A673 (cell line): Measurements from ENCODE around the gene ZNF808. TPM values are rescaled to one million over a fixed set of nuclear protein-coding genes. Genes with fewer than 3 reads are reported as not detected.
"Not testable (repeated sequence)": the region's sequence is repeated elsewhere in the genome, so short reads cannot be mapped to it uniquely, and the experiment has no call there.

ENCODE experiments used
- BruUV-seq: library from RNA; stranded (reverse); fragments of 400-500 nt; replicated peaks from 2 replicates; lab custom pipeline; 2021; lab: Mats Ljungman, UMichigan
- CTCF ChIA-PET: fragments of 300-600 bp; sonication (Branson Sonifier 250); formaldehyde crosslinking; loops from one replicate; lab custom pipeline; 2022; ENCODE audit warnings: antibody characterized with exemption; lab: Charles Lee
- POLR2A ChIA-PET: fragments of 300-600 bp; sonication (Branson Sonifier 250); formaldehyde crosslinking; loops from one replicate; lab custom pipeline; 2022; ENCODE audit warnings: antibody characterized with exemption; ENCODE audit not compliant: low non-redundant PET; lab: Charles Lee
- DNase-seq: peaks from one replicate; pipeline ENCODE4 v3.0.0-alpha.2; 2015; ENCODE audit warnings: low spot score
- H3K27ac ChIP-seq: fragments of 200-600 bp; sonication (generic); 2 replicates; pipeline ENCODE4 v1.5.1; 2016; ENCODE audit warnings: mixed run types, low read depth, mild to moderate bottlenecking, mixed read lengths, antibody characterized with exemption, low read length; ENCODE audit not compliant: poor library complexity, severe bottlenecking
- H3K27me3 ChIP-seq: fragments of 200-600 bp; sonication (generic); replicated peaks from 2 replicates; pipeline ENCODE4 v1.6.1; 2017; ENCODE audit warnings: mixed run types, low read depth, mild to moderate bottlenecking, mixed read lengths, antibody characterized with exemption, low read length; ENCODE audit not compliant: insufficient read depth, poor library complexity
- H3K36me3 ChIP-seq: fragments of 200-600 bp; sonication (generic); 2 replicates; pipeline ENCODE4 v1.6.1; 2016; ENCODE audit warnings: mixed run types, mild to moderate bottlenecking, mixed read lengths, antibody characterized with exemption, low read length; ENCODE audit not compliant: insufficient read depth, poor library complexity, severe bottlenecking
- H3K4me1 ChIP-seq: fragments of 200-600 bp; sonication (generic); 2 replicates; pipeline ENCODE4 v1.6.1; 2017; ENCODE audit warnings: mixed run types, mild to moderate bottlenecking, mixed read lengths, antibody characterized with exemption, low read length; ENCODE audit not compliant: insufficient read depth, poor library complexity, severe bottlenecking
- H3K4me3 ChIP-seq: fragments of 200-600 bp; sonication (generic); 2 replicates; pipeline ENCODE4 v1.5.1; 2016; ENCODE audit warnings: low read depth, mixed run types, mild to moderate bottlenecking, mixed read lengths, low read length; ENCODE audit not compliant: poor library complexity, severe bottlenecking
- H3K9me3 ChIP-seq: fragments of 200-600 bp; sonication (generic); 2 replicates; pipeline ENCODE4 v1.6.1; 2016; ENCODE audit warnings: mixed run types, low read depth, mild to moderate bottlenecking, mixed read lengths, antibody characterized with exemption, low read length; ENCODE audit not compliant: poor library complexity, severe bottlenecking
- CTCF ChIP-seq: fragments of 300-800, 200-600 bp; sonication (generic); conservative IDR thresholded peaks from 2 replicates; pipeline ENCODE4 v1.5.1; 2017; ENCODE audit warnings: low read depth, mild to moderate bottlenecking, antibody characterized with exemption, low read length, moderate library complexity, mixed read lengths
- EZH2 ChIP-seq: fragments of 200-600 bp; sonication (generic); IDR thresholded peaks from 2 replicates; pipeline ENCODE4 v1.6.1; 2017; ENCODE audit warnings: borderline replicate concordance, low read depth, mild to moderate bottlenecking, mixed read lengths, antibody characterized with exemption, low read length; ENCODE audit not compliant: poor library complexity, severe bottlenecking
- intact Hi-C: fragments of 100-400 bp; cut with micrococcal nuclease; formaldehyde crosslinking; loops from one replicate; pipeline ENCODE4 v1.10.0; 2022; ENCODE audit not compliant: unreplicated experiment
- total RNA-seq: library from RNA; stranded (reverse); gene quantifications from 2 replicates; pipeline ENCODE4 v1.2.3, GENCODE V29; 2021

Gene ZNF808
- total RNA-seq, 1 experiment from 2014 or later, result 19.1 TPM

- Histone ChIP-seq H3K27me3 (no peaks in the 10 kb centered on the region), H3K36me3 (peaks cover 12% of the 10 kb centered on the region), H3K9me3 (no peaks in the 10 kb centered on the region), H3K27ac (no peak overlapping the region), H3K4me1 (no peaks in the 10 kb centered on the region), H3K4me3 (no peak overlapping the region)
- BruUV-seq, result no TSS peak
- DNase-seq, result no peak
- ChIA-PET POLR2A (no interaction called here), CTCF (no interaction called here)
- intact Hi-C loops, result no loop called here
- TF ChIP-seq CTCF, result no peak
- no peak for TF ChIP-seq EZH2
Measured at GRCh38 chr19:52542984-52543664, 15.7 kb downstream of the ZNF808 start.

- no peaks in the 10 kb centered on the region for H3K27me3 ChIP-seq
- ChIA-PET CTCF (no interaction called here), POLR2A (no interaction called here)
- intact Hi-C loops, result no loop called here
- peaks cover 46% of the 10 kb centered on the region for H3K9me3 ChIP-seq
- H3K4me1 ChIP-seq, result no peaks in the 10 kb centered on the region
- no peak overlapping the region for H3K27ac ChIP-seq
- TF ChIP-seq EZH2 (no peak), CTCF (no peak)
- peaks cover 26% of the 10 kb centered on the region for H3K36me3 ChIP-seq
- H3K4me3 ChIP-seq, result no peak overlapping the region
- DNase-seq, result no peak
- no TSS peak for BruUV-seq
Measured at GRCh38 chr19:52554216-52554971, 26.9 kb downstream of the ZNF808 start.

GRCh38 chr19:52557231-52557995 is 29.9 kb downstream of the ZNF808 start:
- intact Hi-C loops, result no loop called here
- no peak overlapping the region for H3K27ac ChIP-seq
- H3K9me3 ChIP-seq, result peaks cover 54% of the 10 kb centered on the region
- no TSS peak for BruUV-seq
- POLR2A ChIA-PET, result interaction anchor here (0.7 kb wide), 1 partner anchor 261 kb away, joined by 3 read pairs; no protein-coding TSS in a partner anchor
- no peak for DNase-seq
- no peak for TF ChIP-seq EZH2
- TF ChIP-seq CTCF, result no peak
- CTCF ChIA-PET, result no interaction called here
- no peak overlapping the region for H3K4me3 ChIP-seq
- H3K36me3 ChIP-seq, result peaks cover 26% of the 10 kb centered on the region
- no peaks in the 10 kb centered on the region for H3K27me3 ChIP-seq
- no peaks in the 10 kb centered on the region for H3K4me1 ChIP-seq

GRCh38 chr19:52558732-52559445 is 31.4 kb downstream of the ZNF808 start:
- CTCF ChIA-PET, H3K27me3 ChIP-seq, POLR2A ChIA-PET, DNase-seq, H3K4me3 ChIP-seq, H3K4me1 ChIP-seq, intact Hi-C loops, BruUV-seq, H3K27ac ChIP-seq: not testable (repeated sequence)
- peaks cover 52% of the 10 kb centered on the region for H3K9me3 ChIP-seq
- H3K36me3 ChIP-seq, result peaks cover 13% of the 10 kb centered on the region
